Activated CD8-positive, alpha-beta T cell treated with anti-CD3 and anti-CD28 coated beads for 36 hours (primary cell): ENCODE data around the gene SIM2. TPM values are rescaled to one million over a fixed set of nuclear protein-coding genes. Genes with fewer than 3 reads are reported as not detected.
"Not testable (repeated sequence)": the region's sequence is repeated elsewhere in the genome, so short reads cannot be mapped to it uniquely, and the experiment has no call there.

Source experiments
- ATAC-seq: fragments of 200-7000 bp; cut with Tn5 transposase; one replicate; pipeline ENCODE4 v1.10.0; 2021; ENCODE audit warnings: mild to moderate bottlenecking, moderate library complexity
- CTCF ChIA-PET: fragments of 350-600 bp; sonication (Branson Sonifier 250); formaldehyde crosslinking; loops from one replicate; lab custom pipeline; 2021; ENCODE audit warnings: antibody characterized with exemption; lab: Charles Lee
- POLR2A ChIA-PET: fragments of 350-600 bp; sonication (Branson Sonifier 250); formaldehyde crosslinking; loops from one replicate; lab custom pipeline; 2021; ENCODE audit warnings: antibody characterized with exemption; lab: Charles Lee
- DNase-seq: peaks from one replicate; pipeline ENCODE4 v3.0.0-alpha.2; 2020
- H3K27ac Mint-ChIP-seq: one replicate; pipeline ENCODE4 v1.8.0; 2021; ENCODE audit warnings: mild to moderate bottlenecking, mixed read lengths
- H3K27me3 Mint-ChIP-seq: one replicate; pipeline ENCODE4 v1.8.0; 2021; ENCODE audit warnings: mixed read lengths
- H3K36me3 Mint-ChIP-seq: one replicate; pipeline ENCODE4 v1.8.0; 2021; ENCODE audit warnings: low read depth, mixed read lengths
- H3K4me1 Mint-ChIP-seq: one replicate; pipeline ENCODE4 v1.8.0; 2021; ENCODE audit warnings: low read depth, mixed read lengths
- H3K4me3 Mint-ChIP-seq: one replicate; pipeline ENCODE4 v1.8.0; 2021; ENCODE audit warnings: mild to moderate bottlenecking, moderate library complexity, mixed read lengths
- H3K9me3 Mint-ChIP-seq: one replicate; pipeline ENCODE4 v1.8.0; 2021; ENCODE audit warnings: mixed read lengths
- intact Hi-C: fragments of 100-400 bp; cut with micrococcal nuclease; formaldehyde crosslinking; loops from one replicate; pipeline ENCODE4 v1.10.0; 2022
- total RNA-seq, 2 experiments: library from RNA; stranded (reverse); gene quantifications; one replicate each; pipeline ENCODE4 v1.2.3, GENCODE V29; 2021
- TF ChIP-seq, protein P1 (sequence below): fragments of 200-600 bp; IDR thresholded peaks from one replicate; pipeline ENCODE4 v1.8.0; 2022; ENCODE audit warnings: antibody characterized with exemption, mild to moderate bottlenecking

Gene SIM2, protein sequence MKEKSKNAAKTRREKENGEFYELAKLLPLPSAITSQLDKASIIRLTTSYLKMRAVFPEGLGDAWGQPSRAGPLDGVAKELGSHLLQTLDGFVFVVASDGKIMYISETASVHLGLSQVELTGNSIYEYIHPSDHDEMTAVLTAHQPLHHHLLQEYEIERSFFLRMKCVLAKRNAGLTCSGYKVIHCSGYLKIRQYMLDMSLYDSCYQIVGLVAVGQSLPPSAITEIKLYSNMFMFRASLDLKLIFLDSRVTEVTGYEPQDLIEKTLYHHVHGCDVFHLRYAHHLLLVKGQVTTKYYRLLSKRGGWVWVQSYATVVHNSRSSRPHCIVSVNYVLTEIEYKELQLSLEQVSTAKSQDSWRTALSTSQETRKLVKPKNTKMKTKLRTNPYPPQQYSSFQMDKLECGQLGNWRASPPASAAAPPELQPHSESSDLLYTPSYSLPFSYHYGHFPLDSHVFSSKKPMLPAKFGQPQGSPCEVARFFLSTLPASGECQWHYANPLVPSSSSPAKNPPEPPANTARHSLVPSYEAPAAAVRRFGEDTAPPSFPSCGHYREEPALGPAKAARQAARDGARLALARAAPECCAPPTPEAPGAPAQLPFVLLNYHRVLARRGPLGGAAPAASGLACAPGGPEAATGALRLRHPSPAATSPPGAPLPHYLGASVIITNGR
- not detected for total RNA-seq

DNA sequence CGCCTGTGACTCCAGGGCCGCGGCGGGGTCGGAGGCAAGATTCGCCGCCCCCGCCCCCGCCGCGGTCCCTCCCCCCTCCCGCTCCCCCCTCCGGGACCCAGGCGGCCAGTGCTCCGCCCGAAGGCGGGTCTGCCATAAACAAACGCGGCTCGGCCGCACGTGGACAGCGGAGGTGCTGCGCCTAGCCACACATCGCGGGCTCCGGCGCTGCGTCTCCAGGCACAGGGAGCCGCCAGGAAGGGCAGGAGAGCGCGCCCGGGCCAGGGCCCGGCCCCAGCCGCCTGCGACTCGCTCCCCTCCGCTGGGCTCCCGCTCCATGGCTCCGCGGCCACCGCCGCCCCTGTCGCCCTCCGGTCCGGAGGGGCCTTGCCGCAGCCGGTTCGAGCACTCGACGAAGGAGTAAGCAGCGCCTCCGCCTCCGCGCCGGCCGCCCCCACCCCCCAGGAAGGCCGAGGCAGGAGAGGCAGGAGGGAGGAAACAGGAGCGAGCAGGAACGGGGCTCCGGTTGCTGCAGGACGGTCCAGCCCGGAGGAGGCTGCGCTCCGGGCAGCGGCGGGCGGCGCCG lies at the start of gene SIM2:
Gene SIM2, plus strand, starts transcription at position 135 of the 565 bp plus-strand sequence. CDS start 632 bp downstream, outside the sequence.
- Mint-ChIP-seq H3K4me1 (peaks cover 17% of the 10 kb centered on the region), H3K27me3 (peaks cover 77% of the 10 kb centered on the region), H3K9me3 (no peaks in the 10 kb centered on the region), H3K27ac (no peak within 1 kb of the TSS), H3K4me3 (peak within 1 kb of the TSS; percentile 10), H3K36me3 (peaks cover 2% of the 10 kb centered on the region)
- TF ChIP-seq, protein P1, sequence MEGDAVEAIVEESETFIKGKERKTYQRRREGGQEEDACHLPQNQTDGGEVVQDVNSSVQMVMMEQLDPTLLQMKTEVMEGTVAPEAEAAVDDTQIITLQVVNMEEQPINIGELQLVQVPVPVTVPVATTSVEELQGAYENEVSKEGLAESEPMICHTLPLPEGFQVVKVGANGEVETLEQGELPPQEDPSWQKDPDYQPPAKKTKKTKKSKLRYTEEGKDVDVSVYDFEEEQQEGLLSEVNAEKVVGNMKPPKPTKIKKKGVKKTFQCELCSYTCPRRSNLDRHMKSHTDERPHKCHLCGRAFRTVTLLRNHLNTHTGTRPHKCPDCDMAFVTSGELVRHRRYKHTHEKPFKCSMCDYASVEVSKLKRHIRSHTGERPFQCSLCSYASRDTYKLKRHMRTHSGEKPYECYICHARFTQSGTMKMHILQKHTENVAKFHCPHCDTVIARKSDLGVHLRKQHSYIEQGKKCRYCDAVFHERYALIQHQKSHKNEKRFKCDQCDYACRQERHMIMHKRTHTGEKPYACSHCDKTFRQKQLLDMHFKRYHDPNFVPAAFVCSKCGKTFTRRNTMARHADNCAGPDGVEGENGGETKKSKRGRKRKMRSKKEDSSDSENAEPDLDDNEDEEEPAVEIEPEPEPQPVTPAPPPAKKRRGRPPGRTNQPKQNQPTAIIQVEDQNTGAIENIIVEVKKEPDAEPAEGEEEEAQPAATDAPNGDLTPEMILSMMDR, result no peak
- DNase-seq (no peak), ATAC-seq (no peak)
- POLR2A ChIA-PET, result no interaction called here
- intact Hi-C loops, result no loop called here
- CTCF ChIA-PET, result interaction anchor here (1.9 kb wide), 1 partner anchor 10 kb away, joined by 4 read pairs; no protein-coding TSS in a partner anchor

DNA sequence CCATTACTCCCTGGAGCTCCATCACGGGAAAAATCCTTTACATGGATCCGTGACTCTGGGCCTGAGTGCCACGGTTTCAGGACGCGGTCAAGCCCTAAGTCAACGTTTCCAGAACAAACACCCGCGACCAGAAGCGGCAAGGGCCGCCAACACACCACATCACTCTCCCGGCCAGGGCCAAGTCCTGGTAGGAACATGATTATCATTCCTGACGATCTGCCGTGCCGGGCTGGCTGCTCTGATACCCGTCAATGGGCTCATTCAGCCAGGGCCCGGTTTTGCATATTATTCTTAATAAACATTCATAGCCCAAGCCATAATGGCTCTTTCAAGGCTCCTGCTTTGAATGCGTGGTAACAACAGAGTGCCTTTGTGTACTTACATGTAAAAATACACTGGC lies 44.6 kb upstream of the SIM2 start:
- TF ChIP-seq, protein P1, result no peak
- ATAC-seq (no peak), DNase-seq (no peak)
- Mint-ChIP-seq H3K27me3 (peaks cover 5% of the 10 kb centered on the region), H3K36me3 (no peaks in the 10 kb centered on the region), H3K9me3 (no peaks in the 10 kb centered on the region), H3K4me3 (no peak overlapping the region), H3K4me1 (no peaks in the 10 kb centered on the region), H3K27ac (no peak overlapping the region)
- intact Hi-C loops, result no loop called here
- ChIA-PET CTCF (no interaction called here), POLR2A (no interaction called here)

DNA sequence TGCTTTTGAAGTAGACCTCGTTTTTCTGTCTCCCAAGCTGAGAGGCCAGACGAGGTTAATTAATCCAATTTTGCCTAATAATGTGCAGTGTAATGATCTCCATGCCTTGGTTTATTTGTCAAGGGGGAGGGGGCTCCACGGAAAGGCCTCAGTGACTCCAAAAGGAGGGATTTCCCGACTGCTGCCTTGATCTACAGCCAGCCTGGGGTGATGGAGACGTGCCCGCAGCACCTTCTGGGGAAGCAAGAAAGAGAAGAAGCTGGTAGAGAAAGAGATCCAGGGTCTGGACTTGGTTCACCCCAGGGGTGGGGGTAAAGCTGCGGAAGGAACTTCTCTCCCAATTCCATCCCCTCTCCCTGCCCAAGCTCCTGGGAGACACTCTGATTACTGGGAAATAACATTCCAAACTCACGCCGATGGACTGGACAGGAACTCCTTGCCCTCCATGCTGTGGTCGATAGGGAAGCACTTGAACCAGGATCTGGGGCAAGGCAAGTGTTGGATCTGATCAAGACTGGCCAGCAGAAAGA lies 44.1 kb upstream of the SIM2 start:
- Mint-ChIP-seq H3K4me3 (no peak overlapping the region), H3K27me3 (peaks cover 5% of the 10 kb centered on the region), H3K36me3 (no peaks in the 10 kb centered on the region), H3K27ac (no peak overlapping the region), H3K9me3 (no peaks in the 10 kb centered on the region), H3K4me1 (no peaks in the 10 kb centered on the region)
- CTCF ChIA-PET, result no interaction called here
- no peak for ATAC-seq
- DNase-seq, result no peak
- intact Hi-C loops, result no loop called here
- POLR2A ChIA-PET, result no interaction called here
- TF ChIP-seq, protein P1, result no peak

DNA sequence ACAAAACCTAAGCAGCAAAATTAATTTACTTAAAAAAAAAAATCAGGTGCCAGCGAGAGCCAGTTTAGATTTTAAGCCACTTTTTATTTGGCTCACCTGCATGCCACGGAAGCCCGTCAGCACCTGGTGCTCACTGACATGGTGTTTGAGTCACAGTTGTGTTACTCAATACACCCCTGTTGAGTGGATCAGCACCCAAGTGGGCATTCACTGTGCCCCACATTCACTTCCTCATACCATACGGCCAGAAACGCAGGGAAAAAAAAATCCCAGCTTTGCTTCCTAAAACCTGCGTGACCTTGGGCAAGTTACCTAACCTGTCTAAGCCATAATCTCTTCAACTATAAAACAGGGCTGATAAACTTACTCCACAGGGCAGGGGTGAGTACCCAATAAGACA lies 42.8 kb upstream of the SIM2 start:
- ChIA-PET POLR2A (no interaction called here), CTCF (no interaction called here)
- TF ChIP-seq, protein P1, result no peak
- no peak for DNase-seq
- no peaks in the 10 kb centered on the region for H3K9me3 Mint-ChIP-seq
- H3K4me3 Mint-ChIP-seq, result no peak overlapping the region
- H3K36me3 Mint-ChIP-seq, result no peaks in the 10 kb centered on the region
- intact Hi-C loops, result no loop called here
- peaks cover 8% of the 10 kb centered on the region for H3K27me3 Mint-ChIP-seq
- ATAC-seq, result no peak
- no peak overlapping the region for H3K27ac Mint-ChIP-seq
- H3K4me1 Mint-ChIP-seq, result no peaks in the 10 kb centered on the region

DNA sequence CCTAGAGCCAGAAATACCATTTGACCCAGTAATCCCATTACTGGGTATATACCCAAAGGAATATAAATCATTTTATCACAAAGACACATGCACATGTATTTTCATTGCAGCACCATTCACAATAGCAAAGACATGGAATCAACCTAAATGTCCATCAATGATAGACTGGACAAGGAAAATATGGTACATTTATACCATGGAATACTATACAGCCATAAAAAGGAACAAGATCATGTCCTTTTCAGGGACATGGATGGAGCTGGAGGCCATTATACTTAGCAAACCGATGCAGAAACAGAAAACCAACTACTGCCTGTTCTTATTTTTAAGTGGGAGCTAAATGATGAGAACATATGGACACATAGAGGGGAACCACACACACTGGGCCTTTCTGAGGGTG lies 41.6 kb upstream of the SIM2 start:
- DNase-seq, intact Hi-C loops, H3K27me3 Mint-ChIP-seq, POLR2A ChIA-PET, H3K36me3 Mint-ChIP-seq, H3K9me3 Mint-ChIP-seq, H3K4me3 Mint-ChIP-seq, ATAC-seq, H3K4me1 Mint-ChIP-seq, H3K27ac Mint-ChIP-seq: not testable (repeated sequence)
- CTCF ChIA-PET, result interaction anchor here (0.9 kb wide), 1 partner anchor 46 kb away, joined by 3 read pairs; no protein-coding TSS in a partner anchor
